ENCODE data around the gene ENTPD7.

ENTPD7 gene

DNA sequence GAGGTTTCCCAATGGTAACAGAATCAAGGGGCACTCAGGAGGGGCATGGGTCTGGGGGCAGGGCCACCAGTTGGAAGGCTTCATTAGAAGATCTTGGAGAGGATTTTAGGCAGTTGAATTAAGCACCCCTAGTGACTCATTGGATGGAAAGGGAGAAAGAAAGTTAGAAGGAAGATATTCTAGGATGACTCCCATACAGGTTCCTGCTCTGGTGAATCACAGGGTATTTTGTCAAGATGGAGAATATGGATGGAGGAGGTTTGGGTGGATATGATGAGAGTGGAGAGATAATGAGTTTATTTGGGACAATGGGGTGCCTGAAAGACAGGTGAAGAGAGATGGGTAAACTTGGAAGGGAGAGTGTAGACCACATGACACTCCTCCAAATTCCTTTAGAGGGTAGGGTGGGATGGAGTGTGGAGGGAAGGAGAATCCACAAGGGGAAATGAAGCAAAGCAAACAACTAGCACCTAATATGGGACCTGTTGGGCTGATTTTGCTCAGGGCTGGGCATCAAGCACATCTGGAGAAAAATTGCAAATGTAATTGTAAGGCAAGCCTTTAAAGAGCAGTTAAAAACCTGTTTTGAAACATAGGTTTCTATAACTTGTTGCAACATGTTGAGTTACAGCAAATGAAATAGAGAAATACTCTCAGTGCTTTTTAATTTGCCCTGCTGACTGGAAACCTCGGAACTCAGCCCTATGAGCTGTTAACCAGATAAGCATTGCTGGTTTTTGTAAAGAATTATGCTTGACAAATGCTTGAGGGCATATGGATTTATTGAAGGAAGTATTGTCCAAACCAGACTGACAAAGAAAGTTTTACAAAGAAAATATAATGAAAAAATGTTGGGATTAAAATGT, 2.9 kb upstream of the ENTPD7 start:
- no peak for TF ChIP-seq JUND (IDR thresholded peaks at IDR 0.05; ENCODE audit: low read depth)
- no peak for DNase-seq (ENCODE audit: low read depth in 1 of 2, low spot score in 1 of 2)
- in situ Hi-C loops (cut with HindIII; ENCODE audit: low pct_unique_long_range_greater_than_20kb, low sequenced_read_pairs): no loop called here

DNA sequence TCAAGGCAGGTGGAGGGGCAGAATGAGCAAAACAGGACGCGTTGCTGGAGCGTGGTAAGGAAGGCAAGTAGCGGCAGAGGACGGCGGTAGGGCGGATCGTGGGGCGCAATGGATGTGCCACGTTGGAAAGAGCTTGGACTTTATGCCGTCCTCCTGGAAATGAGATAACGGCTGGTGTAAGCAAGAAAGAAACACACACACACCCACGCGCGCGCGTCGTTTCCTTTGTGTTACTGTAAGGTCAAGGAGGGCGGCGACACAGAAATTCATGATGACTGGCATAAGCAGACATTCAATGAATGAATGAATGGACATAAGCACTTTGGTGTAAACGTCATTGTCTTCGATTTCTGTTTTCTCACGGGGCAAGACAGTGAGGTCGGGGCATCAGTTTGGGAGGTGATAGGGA, 683 bp upstream of the ENTPD7 start:
- DNase-seq (ENCODE audit: low read depth in 1 of 2, low spot score in 1 of 2): peak in 1 of 2 experiments; percentile 35
- in situ Hi-C loops (cut with HindIII; ENCODE audit: low pct_unique_long_range_greater_than_20kb, low sequenced_read_pairs): no loop called here
- no peak for TF ChIP-seq JUND (IDR thresholded peaks at IDR 0.05; ENCODE audit: low read depth)

DNA sequence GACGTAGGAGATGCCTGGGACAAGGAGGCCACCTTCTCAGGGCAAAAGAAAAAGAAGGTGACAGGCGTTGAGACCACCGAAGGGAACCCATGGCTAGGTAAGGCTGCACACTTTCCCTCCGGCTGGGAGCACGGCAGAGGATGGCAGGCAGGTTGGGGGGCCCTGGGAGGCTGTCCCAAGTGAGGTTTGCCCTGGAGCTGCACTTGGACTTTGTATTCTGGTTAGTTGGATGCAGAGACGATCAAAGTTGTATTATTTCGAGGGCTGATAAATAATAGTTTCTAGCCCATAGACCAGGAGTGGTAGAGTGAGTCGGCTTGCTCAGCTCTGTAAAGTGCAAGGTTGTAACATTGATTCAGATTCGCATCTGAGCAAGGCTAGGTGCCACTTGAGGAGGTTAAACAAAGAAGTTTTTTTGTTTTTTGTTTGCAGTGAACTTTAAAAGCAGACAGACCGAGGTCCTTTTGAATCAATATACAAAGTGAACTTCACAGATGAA, 608 bp downstream of the ENTPD7 start:
- no peak for TF ChIP-seq JUND (IDR thresholded peaks at IDR 0.05; ENCODE audit: low read depth)
- in situ Hi-C loops (cut with HindIII; ENCODE audit: low pct_unique_long_range_greater_than_20kb, low sequenced_read_pairs): no loop called here
- DNase-seq (ENCODE audit: low read depth in 1 of 2, low spot score in 1 of 2): no peak

DNA sequence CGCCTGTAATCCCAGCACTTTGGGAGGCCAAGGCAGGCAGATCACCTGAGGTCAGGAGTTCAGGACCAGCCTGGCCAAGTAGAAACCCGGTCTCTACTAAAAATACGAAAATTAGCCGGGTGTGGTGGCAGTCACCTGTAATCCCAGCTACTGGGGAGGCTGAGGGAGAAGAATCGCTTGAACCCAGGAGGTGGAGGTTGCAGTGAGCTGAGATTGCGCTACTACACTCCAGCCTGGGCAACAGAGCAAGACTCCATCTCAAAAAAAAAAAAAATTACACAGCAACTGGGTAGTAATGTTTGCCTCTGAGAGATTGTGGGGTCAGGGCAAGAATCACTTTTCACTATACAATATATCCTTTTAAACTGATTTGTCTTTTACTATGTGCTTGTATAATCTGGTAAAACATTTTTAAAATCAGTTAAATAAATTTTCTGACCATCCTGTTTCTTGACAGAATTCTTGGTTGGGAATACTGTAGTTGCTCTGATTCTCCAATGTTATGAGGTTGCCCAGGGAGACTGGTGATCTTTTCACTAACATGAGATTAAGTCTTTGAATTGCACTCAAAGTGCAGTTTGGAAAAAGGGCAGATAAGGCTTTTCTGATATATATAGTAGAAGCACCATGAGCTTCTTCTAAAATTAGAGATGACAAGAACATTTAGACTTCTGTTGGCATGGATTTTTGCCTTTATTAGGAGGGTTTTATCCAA, 1.5 kb downstream of the ENTPD7 start:
- TF ChIP-seq JUND (IDR thresholded peaks at IDR 0.05; ENCODE audit: low read depth): no peak
- DNase-seq (ENCODE audit: low read depth in 1 of 2, low spot score in 1 of 2): no peak
- in situ Hi-C loops (cut with HindIII; ENCODE audit: low pct_unique_long_range_greater_than_20kb, low sequenced_read_pairs): no loop called here

DNA sequence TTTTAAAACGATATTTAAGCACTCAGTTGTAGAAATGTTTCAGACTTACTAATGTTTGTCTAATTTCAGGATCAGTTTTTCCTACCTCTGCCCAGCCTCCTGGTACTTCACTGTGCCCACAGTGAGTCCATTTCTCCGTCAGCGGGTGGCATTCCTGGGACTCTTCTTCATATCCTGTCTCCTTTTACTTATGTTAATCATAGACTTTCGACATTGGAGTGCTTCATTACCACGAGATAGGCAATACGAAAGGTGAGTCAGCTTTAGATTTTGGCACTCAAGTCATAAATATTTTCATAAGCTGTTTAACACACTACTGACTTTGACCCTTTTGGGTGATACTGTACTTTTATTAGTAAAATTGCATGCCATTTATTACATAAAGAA, 2.1 kb downstream of the ENTPD7 start:
- in situ Hi-C loops (cut with HindIII; ENCODE audit: low pct_unique_long_range_greater_than_20kb, low sequenced_read_pairs): no loop called here
- TF ChIP-seq JUND (IDR thresholded peaks at IDR 0.05; ENCODE audit: low read depth): no peak
- DNase-seq (ENCODE audit: low read depth in 1 of 2, low spot score in 1 of 2): no peak

DNA sequence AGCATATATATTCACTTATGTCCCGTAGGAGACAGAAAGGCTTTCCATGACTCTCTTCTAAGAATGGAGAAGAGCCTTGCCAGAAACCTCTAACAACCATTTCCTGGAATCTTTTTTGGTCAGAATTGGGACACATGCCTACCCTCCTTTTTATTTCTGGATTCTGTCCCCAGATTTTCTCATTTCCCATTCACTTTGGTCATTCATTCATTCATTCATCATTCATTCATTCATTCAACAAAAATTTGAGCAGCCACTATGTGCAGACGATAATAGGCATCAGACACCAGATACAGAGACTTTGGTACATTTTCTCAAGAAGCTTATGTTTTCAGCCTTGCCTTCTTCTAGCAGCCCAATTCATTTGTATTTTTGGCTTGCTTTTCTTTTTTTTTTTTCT, 6.0 kb downstream of the ENTPD7 start:
- DNase-seq (ENCODE audit: low read depth in 1 of 2, low spot score in 1 of 2): no peak
- no peak for TF ChIP-seq JUND (IDR thresholded peaks at IDR 0.05; ENCODE audit: low read depth)
- in situ Hi-C loops (cut with HindIII; ENCODE audit: low pct_unique_long_range_greater_than_20kb, low sequenced_read_pairs): no loop called here

DNA sequence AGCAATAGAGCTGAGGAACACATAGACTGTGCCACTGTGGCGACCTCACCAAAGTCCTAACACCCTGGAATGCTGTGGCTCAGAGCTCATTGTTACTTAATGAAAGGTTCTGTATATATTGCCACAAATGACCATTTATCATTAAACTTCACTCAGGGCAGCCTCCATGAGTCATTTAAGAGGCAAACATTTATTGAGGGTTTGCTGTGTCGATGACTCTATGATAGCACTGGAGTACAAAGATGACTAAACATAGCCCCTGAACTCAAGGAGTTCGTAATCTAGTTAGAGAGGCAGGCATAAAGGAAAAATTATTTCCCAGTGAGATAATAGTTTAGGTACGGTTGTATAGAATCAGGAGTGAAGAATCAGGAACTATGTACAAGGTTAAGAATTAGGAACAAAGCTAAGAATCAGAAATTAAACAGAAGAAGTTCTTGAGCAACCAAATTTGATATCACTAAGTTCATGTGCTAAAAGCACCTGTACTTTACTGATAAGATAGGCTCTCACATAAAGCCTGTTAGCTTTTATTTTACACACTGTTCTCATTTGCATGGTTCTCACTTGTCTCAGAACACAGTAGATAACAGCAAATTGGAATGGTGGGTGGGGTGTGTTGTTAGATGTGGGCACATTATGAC, 7.9 kb downstream of the ENTPD7 start:
- no peak for DNase-seq (ENCODE audit: low read depth in 1 of 2, low spot score in 1 of 2)
- no peak for TF ChIP-seq JUND (IDR thresholded peaks at IDR 0.05; ENCODE audit: low read depth)
- in situ Hi-C loops (cut with HindIII; ENCODE audit: low pct_unique_long_range_greater_than_20kb, low sequenced_read_pairs): no loop called here

DNA sequence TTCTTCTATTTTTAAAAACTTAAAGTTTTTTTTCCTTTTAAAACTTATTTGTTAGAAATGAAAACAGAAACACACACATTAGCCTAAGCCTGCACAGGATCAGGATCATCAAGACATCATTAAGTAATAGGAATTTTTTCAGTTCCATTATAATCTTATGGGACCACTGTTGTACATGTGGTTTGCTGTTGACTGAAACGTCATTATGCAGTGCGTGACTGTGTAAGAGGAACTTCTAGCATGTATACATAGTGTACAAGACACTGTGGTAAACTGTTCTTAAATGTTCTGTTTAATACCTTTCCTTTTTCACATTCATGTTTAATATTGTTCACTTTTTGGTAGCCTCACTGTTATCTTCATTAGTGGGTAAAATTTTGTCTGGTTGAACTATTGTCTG, 12.1 kb downstream of the ENTPD7 start:
- in situ Hi-C loops (cut with HindIII; ENCODE audit: low pct_unique_long_range_greater_than_20kb, low sequenced_read_pairs): no loop called here
- DNase-seq (ENCODE audit: low read depth in 1 of 2, low spot score in 1 of 2): no peak
- no peak for TF ChIP-seq JUND (IDR thresholded peaks at IDR 0.05; ENCODE audit: low read depth)

DNA sequence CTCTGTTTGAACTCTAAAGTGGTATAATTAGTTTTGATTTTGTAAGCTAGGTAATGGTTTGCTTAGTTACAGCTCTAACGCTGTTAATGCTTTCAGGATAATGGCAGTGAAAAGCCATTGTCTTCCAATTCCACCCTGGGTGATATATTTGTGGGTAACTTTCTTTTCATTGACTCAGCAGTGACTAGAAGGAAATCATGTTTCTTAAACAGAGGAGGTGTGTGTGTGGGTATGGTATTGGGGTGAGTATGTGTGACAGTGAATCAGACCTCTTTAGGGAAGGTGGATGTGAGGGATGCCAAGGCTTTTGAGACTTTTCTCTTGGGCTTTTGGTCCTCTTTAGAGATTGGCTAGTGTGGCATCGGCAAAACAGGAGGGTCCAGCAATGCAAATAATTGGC, 13.6 kb downstream of the ENTPD7 start:
- no peak for DNase-seq (ENCODE audit: low read depth in 1 of 2, low spot score in 1 of 2)
- no peak for TF ChIP-seq JUND (IDR thresholded peaks at IDR 0.05; ENCODE audit: low read depth)
- in situ Hi-C loops (cut with HindIII; ENCODE audit: low pct_unique_long_range_greater_than_20kb, low sequenced_read_pairs): no loop called here

DNA sequence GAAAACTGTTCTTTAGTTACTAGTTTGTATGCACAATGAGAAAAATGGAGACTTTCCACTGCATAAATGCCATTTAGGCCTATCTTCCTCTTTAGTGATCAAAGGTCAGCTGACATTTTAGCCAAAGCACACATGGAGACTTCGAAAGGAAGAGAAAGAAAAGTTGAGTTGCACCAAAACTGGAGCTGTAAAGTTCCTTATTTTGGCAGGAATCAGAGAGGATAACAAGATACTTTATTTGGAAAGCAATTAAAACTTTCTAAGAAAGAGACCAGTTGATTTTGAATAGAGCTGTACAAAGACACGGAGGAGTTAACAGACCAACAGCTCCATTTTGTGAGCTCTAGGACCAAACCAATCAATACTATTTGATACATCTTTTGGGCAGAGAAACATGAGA, 14.2 kb downstream of the ENTPD7 start:
- no peak for TF ChIP-seq JUND (IDR thresholded peaks at IDR 0.05; ENCODE audit: low read depth)
- in situ Hi-C loops (cut with HindIII; ENCODE audit: low pct_unique_long_range_greater_than_20kb, low sequenced_read_pairs): no loop called here
- no peak for DNase-seq (ENCODE audit: low read depth in 1 of 2, low spot score in 1 of 2)

DNA sequence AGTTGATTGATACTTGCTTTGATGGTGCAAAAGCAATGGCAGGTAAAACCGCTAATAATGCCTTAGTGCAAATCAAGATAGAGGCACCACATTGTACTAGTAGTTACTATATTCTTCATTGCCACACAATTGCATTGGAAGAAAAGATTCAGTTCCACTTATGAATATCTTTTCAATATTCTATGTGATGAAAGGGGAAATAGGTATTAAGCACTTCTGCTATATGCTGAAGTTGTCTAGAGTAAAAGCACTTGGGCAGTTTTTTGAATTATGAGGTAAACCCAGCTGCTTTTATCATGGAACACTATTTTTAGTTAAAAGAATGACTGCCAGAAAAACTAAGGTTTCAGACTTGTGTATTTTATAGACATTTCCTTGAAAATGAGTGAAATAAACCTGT, 15.5 kb downstream of the ENTPD7 start:
- TF ChIP-seq JUND (IDR thresholded peaks at IDR 0.05; ENCODE audit: low read depth): no peak
- in situ Hi-C loops (cut with HindIII; ENCODE audit: low pct_unique_long_range_greater_than_20kb, low sequenced_read_pairs): no loop called here

DNA sequence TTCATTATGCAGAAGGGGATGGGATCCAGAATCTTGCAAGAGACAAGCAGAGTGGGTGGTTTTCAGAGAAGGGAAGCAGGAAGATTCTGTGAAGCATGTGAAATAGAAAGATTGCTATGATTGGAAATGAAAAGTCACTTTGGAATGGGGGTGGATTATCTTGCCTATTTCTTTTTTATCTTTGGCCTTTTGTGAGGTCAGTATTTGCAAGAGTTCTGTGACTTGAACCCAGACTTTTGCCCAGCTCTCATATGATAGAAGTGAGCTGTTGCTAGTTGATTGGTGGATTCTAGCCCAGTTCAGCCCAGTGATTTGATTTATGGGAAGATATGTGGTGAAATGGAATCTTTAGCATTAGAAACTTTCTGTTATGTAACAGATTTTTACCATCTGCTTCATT, 17.1 kb downstream of the ENTPD7 start:
- in situ Hi-C loops (cut with HindIII; ENCODE audit: low pct_unique_long_range_greater_than_20kb, low sequenced_read_pairs): no loop called here
- no peak for TF ChIP-seq JUND (IDR thresholded peaks at IDR 0.05; ENCODE audit: low read depth)
- no peak for DNase-seq (ENCODE audit: low read depth in 1 of 2, low spot score in 1 of 2)

More for the DNA sequence above, 15.5 kb downstream of the ENTPD7 start:
- no peak for DNase-seq (ENCODE audit: low read depth in 1 of 2, low spot score in 1 of 2)

DNA sequence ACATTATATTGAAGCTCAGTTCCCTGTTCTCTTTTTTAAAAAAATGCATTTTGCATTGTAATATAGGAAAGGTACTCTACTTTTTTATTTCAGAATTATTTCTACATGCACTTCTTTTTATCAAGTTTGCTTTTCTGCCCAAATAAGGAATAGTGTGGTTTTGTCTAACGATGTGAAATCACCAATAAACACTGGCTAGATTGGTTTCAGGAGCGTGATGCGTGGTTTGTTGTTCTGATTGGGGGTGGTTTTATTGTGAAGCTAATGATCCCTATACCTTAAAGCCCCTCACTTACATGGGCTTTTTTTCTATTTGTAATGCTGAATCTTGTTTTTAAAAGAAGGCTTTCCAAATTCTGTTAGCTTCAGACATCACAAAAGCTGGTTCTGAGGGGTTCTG, 17.6 kb downstream of the ENTPD7 start:
- no peak for DNase-seq (ENCODE audit: low read depth in 1 of 2, low spot score in 1 of 2)
- TF ChIP-seq JUND (IDR thresholded peaks at IDR 0.05; ENCODE audit: low read depth): no peak
- in situ Hi-C loops (cut with HindIII; ENCODE audit: low pct_unique_long_range_greater_than_20kb, low sequenced_read_pairs): no loop called here
